ENCODE data around the gene LRRC37A2. TPM values are rescaled to one million over a fixed set of nuclear protein-coding genes. Genes with fewer than 3 reads are reported as not detected.
"Not testable (repeated sequence)": the region's sequence is repeated elsewhere in the genome, so short reads cannot be mapped to it uniquely, and the experiment has no call there.

The LRRC37A2 gene
- total RNA-seq, 1 experiment from 2014 or later, result 2.6 TPM

DNA sequence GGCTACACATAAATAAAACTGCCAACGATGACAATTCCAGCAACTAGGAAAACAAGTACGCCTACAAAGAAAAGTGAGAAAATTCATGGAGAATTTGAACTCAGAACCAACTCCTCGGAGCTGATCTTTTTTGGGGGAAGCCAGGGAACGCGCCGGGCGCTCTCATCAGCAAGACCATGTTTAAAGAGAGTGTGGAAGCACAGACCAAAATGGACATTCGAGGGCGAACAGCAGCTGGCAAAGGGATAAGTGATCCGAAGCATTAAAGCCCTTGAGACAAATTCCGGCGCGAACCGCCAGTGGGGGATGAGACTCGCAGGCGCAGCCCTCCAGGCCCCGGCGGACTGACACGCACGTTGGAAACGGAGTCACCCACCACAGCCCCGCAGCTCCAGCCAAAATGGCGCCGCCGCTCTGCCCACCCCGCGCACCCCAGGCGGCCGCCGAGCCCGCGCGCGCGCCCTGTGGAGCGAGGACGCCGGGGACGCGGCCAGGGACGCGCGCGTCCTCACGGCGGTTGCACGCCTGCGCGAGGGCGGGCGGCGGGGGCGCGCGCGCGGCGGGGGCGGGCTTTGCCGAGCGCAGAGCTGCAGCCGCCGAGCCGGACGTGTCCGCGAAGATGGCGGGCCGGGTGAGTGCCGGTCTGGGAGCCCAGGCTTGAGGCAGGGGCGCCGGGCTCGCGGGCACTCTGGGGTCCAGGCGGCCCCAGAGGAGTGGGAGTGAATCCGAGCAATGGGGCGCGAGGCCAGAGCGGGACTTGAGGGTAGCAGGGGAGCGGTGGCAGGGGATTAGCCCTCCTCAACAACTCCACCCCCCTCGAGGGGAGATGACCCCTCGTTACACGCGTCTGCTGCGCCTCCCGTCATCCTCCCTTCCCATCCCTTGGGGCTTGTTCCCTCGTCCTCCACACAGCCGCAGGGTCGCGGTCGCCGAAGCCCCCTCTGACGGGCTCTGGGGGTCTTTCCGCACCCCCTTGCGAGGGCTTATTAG, 78.2 kb downstream of the LRRC37A2 start, which contains the start of gene NSF:
TSS of gene NSF (plus strand) at position 513 of the 990 bp plus-strand sequence. CDS start at position 620, 107 bp downstream.
- in situ Hi-C loops (cut with HindIII; ENCODE audit: low sequenced_read_pairs); DNase-seq (ENCODE audit: low spot score): not testable (repeated sequence)

DNA sequence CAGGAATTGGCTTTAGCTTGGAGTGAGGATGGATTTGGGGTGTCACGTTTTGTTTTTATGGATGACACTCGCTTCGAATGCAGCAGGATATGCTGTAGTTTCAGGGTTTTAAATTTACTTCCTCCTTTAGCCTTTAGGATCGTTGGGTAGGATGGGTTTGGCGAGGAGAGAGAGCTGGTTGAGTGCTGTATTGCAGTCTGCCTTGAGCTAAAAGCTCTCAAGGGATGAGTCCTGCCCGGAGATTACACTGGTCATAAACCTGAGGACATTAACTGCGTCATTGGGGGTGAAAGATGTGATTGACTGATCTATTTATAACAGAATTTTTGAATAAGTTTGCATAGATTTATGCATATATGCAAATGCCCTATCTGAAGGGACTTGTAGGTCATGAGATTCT, 79.1 kb downstream of the LRRC37A2 start:
- DNase-seq (ENCODE audit: low spot score); in situ Hi-C loops (cut with HindIII; ENCODE audit: low sequenced_read_pairs): not testable (repeated sequence)

DNA sequence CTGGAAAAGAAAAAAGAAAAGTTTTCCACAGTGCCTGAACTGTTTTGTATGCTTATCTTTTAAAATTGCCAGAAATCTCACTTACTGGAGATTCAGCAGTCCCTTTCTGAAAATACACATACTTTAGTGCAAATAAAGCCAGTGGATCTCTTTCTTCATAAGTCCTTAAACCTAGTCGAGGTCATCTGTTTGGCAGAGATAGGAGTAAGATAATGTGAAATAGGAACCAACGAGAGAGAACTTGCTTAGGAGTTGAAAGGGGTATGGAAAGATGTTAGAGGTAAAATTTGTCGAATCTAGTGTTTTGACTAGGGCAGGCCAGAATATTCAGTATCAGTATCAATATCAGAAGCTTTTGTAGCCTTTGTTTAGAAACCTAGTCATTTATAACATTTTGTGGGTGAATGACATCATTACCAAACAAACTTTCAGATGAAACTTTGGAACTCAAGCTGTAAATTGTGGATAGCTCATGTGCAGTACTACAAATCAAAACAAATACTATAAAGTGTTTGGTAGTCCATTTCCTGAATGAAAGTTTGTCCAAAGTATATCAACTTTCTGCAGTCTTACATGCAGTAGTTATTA, 86.2 kb downstream of the LRRC37A2 start:
- in situ Hi-C loops (cut with HindIII; ENCODE audit: low sequenced_read_pairs); DNase-seq (ENCODE audit: low spot score): not testable (repeated sequence)

DNA sequence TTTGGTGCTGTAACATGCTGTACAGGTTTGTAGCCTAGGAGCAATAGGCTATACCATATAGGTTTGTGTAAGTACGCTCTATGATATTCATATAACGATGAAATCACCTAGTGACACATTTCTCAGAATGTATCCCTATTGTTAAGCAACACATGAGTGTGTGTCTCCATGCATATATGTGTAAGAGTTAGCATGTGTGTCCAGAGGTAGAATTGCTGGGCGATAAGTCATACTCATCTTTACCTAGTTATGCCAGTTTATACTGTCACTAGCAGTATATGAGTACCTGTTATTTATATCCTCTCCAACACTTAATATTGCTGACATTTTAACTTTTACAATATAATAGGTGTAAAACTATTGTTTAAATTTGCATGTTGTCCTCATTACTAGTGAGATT, 88.5 kb downstream of the LRRC37A2 start:
- in situ Hi-C loops (cut with HindIII; ENCODE audit: low sequenced_read_pairs); DNase-seq (ENCODE audit: low spot score): not testable (repeated sequence)

DNA sequence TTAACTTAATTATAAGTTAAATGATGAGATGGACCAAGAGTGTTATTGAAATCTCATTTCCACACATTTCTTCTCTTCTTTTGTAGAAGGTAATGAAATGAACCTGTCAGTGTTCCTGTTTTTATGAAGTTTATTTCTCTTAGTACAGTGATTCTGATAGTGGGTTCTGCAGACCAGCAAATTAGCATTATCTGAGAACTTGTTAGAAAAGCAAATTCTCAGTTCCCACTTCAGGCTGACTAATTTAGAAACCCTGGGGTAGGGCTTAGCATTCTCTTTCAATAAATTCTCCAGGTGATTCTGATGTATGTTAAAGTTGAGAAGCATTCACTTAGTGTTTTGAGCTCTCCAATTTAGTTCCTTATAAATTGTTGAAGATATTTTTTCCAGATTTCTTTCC, 90.9 kb downstream of the LRRC37A2 start:
- in situ Hi-C loops (cut with HindIII; ENCODE audit: low sequenced_read_pairs); DNase-seq (ENCODE audit: low spot score): not testable (repeated sequence)

Other genes starting within 250 kb of the LRRC37A2 start
- 0.25 and 1.6 TPM in 2 replicates for gene LRRC37A, start 217.3 kb upstream of the LRRC37A2 start, total RNA-seq (2014; rRNA removed; shearing (Covaris generic))
- gene ARL17B, start 150.7 kb upstream of the LRRC37A2 start, total RNA-seq (2014; rRNA removed; shearing (Covaris generic)), result 24.0 and 31.1 TPM in 2 replicates
- 4.3 and 6.2 TPM in 2 replicates for gene ARL17A, start 67.2 kb downstream of the LRRC37A2 start, total RNA-seq (2014; rRNA removed; shearing (Covaris generic))
- 17.7 and 19.0 TPM in 2 replicates for gene NSF, start 78.2 kb downstream of the LRRC37A2 start, total RNA-seq (2014; rRNA removed; shearing (Covaris generic))

All from G401 (cell line).